Measurements from ENCODE around the gene PIGB.

The PIGB gene

GRCh38 chr15:55379095-55379494, 60.1 kb downstream of the PIGB start:
- no peak overlapping the region for H3K27ac Mint-ChIP-seq
- H3K4me3 Mint-ChIP-seq, result no peak overlapping the region
- no peak for TF ChIP-seq CTCF (IDR thresholded peaks at IDR 0.05; ENCODE audit: unreplicated experiment in 3 of 3)
- peaks cover 40% of the 10 kb centered on the region for H3K36me3 Mint-ChIP-seq (ENCODE audit: low read depth)
- peaks cover 3% of the 10 kb centered on the region for H3K9me3 Mint-ChIP-seq
- no peaks in the 10 kb centered on the region for H3K27me3 Mint-ChIP-seq (ENCODE audit: low read depth)
- no peaks in the 10 kb centered on the region for H3K4me1 Mint-ChIP-seq

DNA sequence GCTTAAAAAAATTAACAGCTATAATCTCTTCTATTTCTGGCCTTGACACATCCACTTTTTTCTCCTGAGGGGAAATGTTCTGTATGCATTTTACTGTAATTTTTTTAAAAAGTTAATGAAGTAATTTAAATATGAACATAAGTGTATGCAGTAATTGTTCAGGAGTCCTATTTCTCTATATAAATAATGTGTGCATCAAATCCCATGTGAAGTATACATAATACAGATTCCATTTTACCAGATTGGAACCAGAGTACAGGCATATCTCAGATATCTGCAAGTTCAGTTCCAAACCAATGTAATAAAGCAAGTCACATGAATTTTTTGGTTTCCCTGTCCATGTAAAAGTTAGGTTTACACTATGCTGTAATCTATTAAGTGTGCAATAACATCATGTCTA, 62.6 kb downstream of the PIGB start:
- Mint-ChIP-seq H3K27ac (no peak overlapping the region), H3K4me3 (no peak overlapping the region), H3K4me1 (no peaks in the 10 kb centered on the region), H3K27me3 (ENCODE audit: low read depth) (no peaks in the 10 kb centered on the region), H3K36me3 (ENCODE audit: low read depth) (peaks cover 57% of the 10 kb centered on the region), H3K9me3 (peaks cover 3% of the 10 kb centered on the region)
- no peak for TF ChIP-seq CTCF (IDR thresholded peaks at IDR 0.05; ENCODE audit: unreplicated experiment in 3 of 3)

DNA sequence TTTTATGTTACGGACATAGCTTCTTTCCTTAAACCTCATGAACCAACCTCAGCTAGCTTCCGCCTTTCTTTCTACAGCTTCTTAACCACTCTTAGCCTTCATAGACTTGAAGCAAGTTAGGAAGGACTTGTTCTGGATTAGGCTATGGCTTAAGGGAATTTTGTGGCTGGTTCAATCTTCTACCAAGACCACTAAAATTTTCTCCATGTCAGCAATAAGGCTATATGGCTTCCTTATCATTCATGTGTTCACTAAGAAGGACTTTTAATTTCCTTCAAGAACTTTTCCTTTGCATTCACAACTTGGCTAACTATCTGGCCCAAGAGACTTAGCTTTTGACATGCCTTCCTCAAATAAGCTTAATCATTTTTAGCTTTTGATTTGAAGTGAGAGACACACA, 64.7 kb downstream of the PIGB start:
- H3K4me3 Mint-ChIP-seq, result no peak overlapping the region
- no peaks in the 10 kb centered on the region for H3K27me3 Mint-ChIP-seq (ENCODE audit: low read depth)
- no peaks in the 10 kb centered on the region for H3K4me1 Mint-ChIP-seq
- peaks cover 61% of the 10 kb centered on the region for H3K36me3 Mint-ChIP-seq (ENCODE audit: low read depth)
- TF ChIP-seq CTCF (IDR thresholded peaks at IDR 0.05; ENCODE audit: unreplicated experiment in 3 of 3), result no peak
- peaks cover 3% of the 10 kb centered on the region for H3K9me3 Mint-ChIP-seq
- H3K27ac Mint-ChIP-seq, result no peak overlapping the region

- peaks cover 50% of the 10 kb centered on the region for H3K36me3 Mint-ChIP-seq (ENCODE audit: low read depth)
- TF ChIP-seq CTCF (IDR thresholded peaks at IDR 0.05; ENCODE audit: unreplicated experiment in 3 of 3), result no peak
- no peak overlapping the region for H3K4me3 Mint-ChIP-seq
- H3K4me1 Mint-ChIP-seq, result no peaks in the 10 kb centered on the region
- H3K27me3 Mint-ChIP-seq (ENCODE audit: low read depth), result no peaks in the 10 kb centered on the region
- H3K9me3 Mint-ChIP-seq, result peaks cover 3% of the 10 kb centered on the region
- no peak overlapping the region for H3K27ac Mint-ChIP-seq
Measured at GRCh38 chr15:55387027-55387426, 68.0 kb downstream of the PIGB start.

- Mint-ChIP-seq H3K9me3 (no peaks in the 10 kb centered on the region), H3K36me3 (ENCODE audit: low read depth) (peaks cover 32% of the 10 kb centered on the region), H3K27ac (no peak overlapping the region), H3K4me1 (no peaks in the 10 kb centered on the region), H3K27me3 (ENCODE audit: low read depth) (no peaks in the 10 kb centered on the region), H3K4me3 (no peak overlapping the region)
- no peak for TF ChIP-seq CTCF (IDR thresholded peaks at IDR 0.05; ENCODE audit: unreplicated experiment in 3 of 3)
Measured at GRCh38 chr15:55389264-55389607, 70.2 kb downstream of the PIGB start.

GRCh38 chr15:55394694-55395093, 75.7 kb downstream of the PIGB start:
- H3K36me3 Mint-ChIP-seq (ENCODE audit: low read depth), result peaks cover 29% of the 10 kb centered on the region
- H3K4me1 Mint-ChIP-seq, result peaks cover 6% of the 10 kb centered on the region
- H3K9me3 Mint-ChIP-seq, result peaks cover 2% of the 10 kb centered on the region
- no peak overlapping the region for H3K27ac Mint-ChIP-seq
- H3K4me3 Mint-ChIP-seq, result no peak overlapping the region
- H3K27me3 Mint-ChIP-seq (ENCODE audit: low read depth), result peaks cover 3% of the 10 kb centered on the region
- TF ChIP-seq CTCF (IDR thresholded peaks at IDR 0.05; ENCODE audit: unreplicated experiment in 3 of 3), result no peak
